HEK293T (cell line): ENCODE measurements around the gene PITPNC1.

ENCODE experiments used
- CTCF ChIA-PET: fragments of 350-600 bp; formaldehyde crosslinking; extraction: SDS; loops from one replicate; lab custom pipeline; 2021; ENCODE audit warnings: antibody characterized with exemption, inconsistent platforms; lab: Yijun Ruan, JAX
- POLR2A ChIA-PET: fragments of 350-600 bp; formaldehyde crosslinking; extraction: SDS; loops from one replicate; lab custom pipeline; 2020; ENCODE audit warnings: antibody characterized with exemption, inconsistent platforms; lab: Yijun Ruan, JAX
- DNase-seq: peaks from one replicate; pipeline ENCODE4 v3.0.0; 2012; ENCODE audit warnings: mixed read lengths; ENCODE audit errors: extremely low spot score
- ARNT ChIP-seq: fragments of 450-650 bp; IDR thresholded peaks from 2 replicates; pipeline ENCODE4 v1.6.1; 2017; ENCODE audit warnings: mild to moderate bottlenecking
- BHLHE40 ChIP-seq: fragments of 450-650 bp; IDR thresholded peaks from 2 replicates; pipeline ENCODE4 v1.6.1; 2016; ENCODE audit warnings: mild to moderate bottlenecking, moderate library complexity, borderline replicate concordance
- CTBP1 ChIP-seq: fragments of 450-650 bp; IDR thresholded peaks from 2 replicates; pipeline ENCODE4 v1.6.1; 2016; ENCODE audit warnings: borderline replicate concordance
- ELF4 ChIP-seq: fragments of 450-650 bp; IDR thresholded peaks from 2 replicates; pipeline ENCODE4 v1.6.1; 2017; ENCODE audit warnings: antibody characterized with exemption
- FOXA1 ChIP-seq: fragments of 450-650 bp; IDR thresholded peaks from 2 replicates; pipeline ENCODE4 v1.6.1; 2016; ENCODE audit warnings: mild to moderate bottlenecking
- FOXK2 ChIP-seq: fragments of 450-650 bp; IDR thresholded peaks from 2 replicates; pipeline ENCODE4 v1.6.1; 2016; ENCODE audit warnings: mild to moderate bottlenecking
- FOXM1 ChIP-seq: fragments of 450-650 bp; IDR thresholded peaks from 2 replicates; pipeline ENCODE4 v1.6.1; 2017; ENCODE audit warnings: mild to moderate bottlenecking, borderline replicate concordance
- HDGF ChIP-seq: fragments of 450-650 bp; IDR thresholded peaks from 2 replicates; pipeline ENCODE4 v1.6.1; 2017; ENCODE audit warnings: antibody characterized with exemption, borderline replicate concordance
- L3MBTL2 ChIP-seq: fragments of 450-650 bp; conservative IDR thresholded peaks from 2 replicates; pipeline ENCODE4 v1.6.1; 2016; ENCODE audit warnings: mild to moderate bottlenecking
- LEF1 ChIP-seq: fragments of 450-650 bp; IDR thresholded peaks from 2 replicates; pipeline ENCODE4 v1.6.1; 2017; ENCODE audit warnings: mild to moderate bottlenecking, borderline replicate concordance
- NFRKB ChIP-seq: fragments of 450-650 bp; IDR thresholded peaks from 2 replicates; pipeline ENCODE4 v1.6.1; 2016; ENCODE audit warnings: mild to moderate bottlenecking, moderate library complexity
- SP1 ChIP-seq: fragments of 450-650 bp; IDR thresholded peaks from 2 replicates; pipeline ENCODE4 v1.6.1; 2017
- SUZ12 ChIP-seq: fragments of 450-650 bp; IDR thresholded peaks from 2 replicates; pipeline ENCODE4 v1.6.1; 2016; ENCODE audit warnings: mild to moderate bottlenecking
- TARDBP ChIP-seq: fragments of 450-650 bp; IDR thresholded peaks from 2 replicates; pipeline ENCODE4 v1.6.1; 2016
- ZNF384 ChIP-seq: fragments of 450-650 bp; IDR thresholded peaks from 2 replicates; pipeline ENCODE4 v1.6.1; 2016
- TF ChIP-seq, protein P1 (sequence below): fragments of 450-650 bp; IDR thresholded peaks from 2 replicates; pipeline ENCODE4 v1.6.1; 2016

The PITPNC1 gene

GRCh38 chr17:67632141-67632540 is 255.1 kb downstream of the PITPNC1 start:
- ChIA-PET POLR2A (no interaction called here), CTCF (no interaction called here)
- TF ChIP-seq FOXK2 (no peak), SP1 (no peak), NFRKB (no peak), ELF4 (no peak)
- DNase-seq: no peak

- TF ChIP-seq FOXA1: no peak
- TF ChIP-seq, protein P1, sequence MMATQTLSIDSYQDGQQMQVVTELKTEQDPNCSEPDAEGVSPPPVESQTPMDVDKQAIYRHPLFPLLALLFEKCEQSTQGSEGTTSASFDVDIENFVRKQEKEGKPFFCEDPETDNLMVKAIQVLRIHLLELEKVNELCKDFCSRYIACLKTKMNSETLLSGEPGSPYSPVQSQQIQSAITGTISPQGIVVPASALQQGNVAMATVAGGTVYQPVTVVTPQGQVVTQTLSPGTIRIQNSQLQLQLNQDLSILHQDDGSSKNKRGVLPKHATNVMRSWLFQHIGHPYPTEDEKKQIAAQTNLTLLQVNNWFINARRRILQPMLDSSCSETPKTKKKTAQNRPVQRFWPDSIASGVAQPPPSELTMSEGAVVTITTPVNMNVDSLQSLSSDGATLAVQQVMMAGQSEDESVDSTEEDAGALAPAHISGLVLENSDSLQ: no peak
- TF ChIP-seq NFRKB: no peak
- no peak for TF ChIP-seq SUZ12
- no peak for TF ChIP-seq TARDBP
- no peak for TF ChIP-seq ARNT
- TF ChIP-seq ELF4: no peak
- no peak for TF ChIP-seq FOXM1
- no peak for TF ChIP-seq LEF1
- ChIA-PET POLR2A (no interaction called here), CTCF (no interaction called here)
- DNase-seq: no peak
These were observed 256.7 kb downstream of the PITPNC1 start for GRCh38 chr17:67633751-67634211.

- ChIA-PET CTCF (no interaction called here), POLR2A (no interaction called here)
- no peak for TF ChIP-seq ELF4
- no peak for TF ChIP-seq ARNT
- TF ChIP-seq LEF1: no peak
- TF ChIP-seq FOXA1: no peak
- DNase-seq: no peak
These were observed 258.6 kb downstream of the PITPNC1 start for GRCh38 chr17:67635681-67636080.

DNA sequence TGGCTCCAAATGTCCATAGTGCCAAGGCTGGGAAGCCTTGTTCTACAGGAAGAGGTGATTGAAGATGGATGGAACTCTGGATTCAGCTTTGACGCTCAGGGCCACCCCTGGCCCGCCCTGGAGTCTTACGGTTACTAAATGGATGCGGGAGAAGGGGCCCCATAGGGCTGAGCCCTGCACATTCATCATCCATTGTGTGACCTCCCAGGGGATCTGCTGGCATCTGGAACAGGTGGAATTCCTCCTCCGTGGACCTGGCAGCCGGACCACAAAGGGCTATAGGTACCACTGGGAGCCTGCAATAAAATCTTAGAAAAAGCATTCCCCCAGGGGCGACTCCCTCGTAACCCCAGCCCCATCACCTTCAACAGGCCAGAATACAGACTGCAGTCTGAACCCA is 259.2 kb downstream of the PITPNC1 start:
- POLR2A ChIA-PET: no interaction called here
- DNase-seq: no peak
- CTCF ChIA-PET: no interaction called here
- TF ChIP-seq ELF4 (no peak), FOXK2 (no peak), BHLHE40 (no peak)

GRCh38 chr17:67636834-67637520 is 259.9 kb downstream of the PITPNC1 start:
- ChIA-PET CTCF (no interaction called here), POLR2A (no interaction called here)
- TF ChIP-seq FOXA1: no peak
- no peak for TF ChIP-seq BHLHE40
- TF ChIP-seq L3MBTL2: no peak
- no peak for TF ChIP-seq TARDBP
- TF ChIP-seq FOXK2: no peak
- TF ChIP-seq ELF4: no peak
- TF ChIP-seq FOXM1: no peak
- no peak for TF ChIP-seq ZNF384
- no peak for TF ChIP-seq HDGF
- TF ChIP-seq LEF1: no peak
- TF ChIP-seq, protein P1: no peak
- TF ChIP-seq ARNT: no peak
- DNase-seq: no peak

DNA sequence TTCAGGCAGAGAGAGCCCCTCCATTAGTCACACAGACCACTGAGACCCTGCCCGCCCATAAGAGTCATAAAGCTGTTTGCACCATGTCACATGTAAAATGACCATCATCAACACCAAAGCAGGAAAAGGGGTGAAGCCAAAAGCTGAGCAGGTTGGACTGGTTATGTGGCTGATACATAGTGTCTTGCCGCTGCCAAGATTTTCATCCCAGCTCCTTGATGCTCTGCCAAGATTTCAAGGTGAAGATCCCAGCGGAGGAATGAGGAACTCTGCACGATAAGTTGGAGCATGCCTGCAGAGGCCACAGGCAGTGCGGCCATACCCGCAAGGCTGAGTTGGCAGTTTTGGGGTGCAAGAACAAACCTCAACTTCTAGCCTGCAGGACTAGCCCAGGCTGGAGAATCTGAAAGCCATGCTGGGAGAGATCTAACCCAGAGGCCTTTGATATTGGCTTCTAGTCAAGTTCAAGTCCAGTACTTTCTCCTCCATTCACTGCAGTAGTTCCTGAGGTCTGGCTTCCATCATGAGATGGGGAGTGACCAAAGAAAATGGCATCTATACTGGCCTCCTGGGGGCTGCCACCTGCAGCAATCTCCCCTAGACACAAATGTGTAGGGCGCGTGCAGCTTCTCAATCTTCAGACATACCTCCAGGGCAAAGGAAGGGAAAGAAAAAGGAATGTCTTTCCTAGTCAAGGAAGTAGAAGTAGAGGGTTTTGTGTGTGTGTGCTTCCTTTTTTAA is 261.0 kb downstream of the PITPNC1 start:
- TF ChIP-seq HDGF (no peak), ARNT (no peak), SP1 (no peak), LEF1 (no peak), FOXM1 (no peak), BHLHE40 (no peak), CTBP1 (no peak), NFRKB (no peak), TARDBP (no peak), ZNF384 (no peak), FOXK2 (no peak), SUZ12 (no peak), ELF4 (no peak), L3MBTL2 (no peak), FOXA1 (no peak)
- TF ChIP-seq, protein P1: no peak
- ChIA-PET CTCF (interaction anchor here (0.5 kb wide), 1 partner anchor 162 kb away, joined by 3 read pairs; no protein-coding TSS in a partner anchor), POLR2A (no interaction called here)
- DNase-seq: no peak
